Measurements from ENCODE around the gene LAMA5.

DNA sequence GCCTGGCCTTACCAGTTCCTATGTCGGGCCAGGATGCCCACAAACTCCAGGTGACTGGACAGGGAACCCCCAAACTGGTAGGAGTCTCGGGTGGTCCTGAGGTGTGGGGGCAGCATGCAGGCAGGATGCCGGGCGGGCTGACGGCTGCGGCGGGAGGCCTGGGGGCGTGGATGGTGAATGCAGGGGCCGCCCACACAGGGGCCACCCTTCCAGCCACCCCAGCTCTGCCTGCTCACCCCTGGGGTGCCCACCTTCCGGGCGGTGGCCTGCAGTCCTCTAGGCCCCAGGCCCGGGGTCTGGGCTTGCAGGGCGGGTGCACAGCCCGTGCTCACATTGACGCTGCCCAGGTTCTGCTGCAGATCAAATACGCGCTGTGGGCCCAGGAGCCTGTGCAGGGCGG lies 56.0 kb downstream of the LAMA5 start:
- TF ChIP-seq CTCF (optimal IDR thresholded peaks at IDR 0.05 in 1 of 3, IDR thresholded peaks at IDR 0.05 in 1 of 3, conservative IDR thresholded peaks at IDR 0.05 in 1 of 3; ENCODE audit: extremely low read depth in 1 of 3, insufficient read depth in 2 of 3, low read length in 3 of 3) (no peak), EZH2 (IDR thresholded peaks at IDR 0.05; ENCODE audit: low read length) (no peak)

All from keratinocyte (primary cell).